ENCODE measurements around the gene UBL7.

GRCh38 chr15:74451861-74452835 is 8.8 kb downstream of the UBL7 start:
- TF ChIP-seq CTCF (conservative IDR thresholded peaks at IDR 0.05): no peak
- TF ChIP-seq ZFX (IDR thresholded peaks at IDR 0.05): no peak
